Measurements from ENCODE around the gene KRT86. TPM values are rescaled to one million over a fixed set of nuclear protein-coding genes. Genes with fewer than 3 reads are reported as not detected.
"Not testable (repeated sequence)": the region's sequence is repeated elsewhere in the genome, so short reads cannot be mapped to it uniquely, and the experiment has no call there.

Gene KRT86
- total and polyA plus RNA-seq, 12 donors, result 0.61 to 6.2 (median 1.3) TPM; not detected in 2

DNA sequence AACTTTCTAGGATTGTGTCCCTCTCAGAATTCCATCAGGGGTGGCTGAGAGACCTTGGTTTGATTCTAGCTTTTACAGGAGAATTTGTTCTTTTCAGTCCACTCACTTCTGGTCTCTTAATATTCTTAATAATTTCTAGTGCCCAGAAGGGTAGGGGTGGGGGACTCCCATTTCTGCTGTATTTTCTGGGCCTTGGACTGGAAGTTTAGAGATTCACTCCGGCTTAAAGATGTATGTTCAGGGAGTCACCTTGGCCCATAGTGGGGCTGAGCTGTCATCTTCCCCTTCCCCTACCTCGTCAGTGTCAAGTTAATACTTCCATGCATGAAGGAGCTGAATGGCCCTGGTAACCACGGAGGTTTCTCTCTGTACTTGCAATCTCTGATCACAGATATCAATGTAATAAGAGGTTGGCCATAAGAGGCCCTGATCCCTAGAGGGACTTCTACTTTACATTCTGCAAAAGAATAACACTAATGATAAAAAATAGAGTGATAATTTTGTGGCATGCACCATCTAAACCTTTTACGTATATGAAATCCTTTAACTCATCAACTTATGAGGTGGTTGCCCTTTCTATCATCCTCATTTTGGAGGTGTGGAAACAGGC, 10.2 kb downstream of the KRT86 start:
- DNase-seq, result peak in 1 of 7 donors; percentile 8
- no peaks in the 10 kb centered on the region for H3K36me3 ChIP-seq (replicated peaks in 1 of 2)
- H3K9me3 ChIP-seq (replicated peaks in 1 of 3), result no peaks in the 10 kb centered on the region
- intact Hi-C loops (cut with DNase I), result no loop called here
- 60 to 85% (median 76%) methylated on average over 4 of the region's 4 CpGs for WGBS, 4 donors
- H3K4me3 ChIP-seq, result no peak overlapping the region
- H3K4me1 ChIP-seq (replicated peaks in 1 of 2), result no peaks in the 10 kb centered on the region
- H3K27me3 ChIP-seq, result no peaks in the 10 kb centered on the region
- no peak for TF ChIP-seq POLR2A (IDR thresholded peaks at IDR 0.05)
- TF ChIP-seq, protein P1, sequence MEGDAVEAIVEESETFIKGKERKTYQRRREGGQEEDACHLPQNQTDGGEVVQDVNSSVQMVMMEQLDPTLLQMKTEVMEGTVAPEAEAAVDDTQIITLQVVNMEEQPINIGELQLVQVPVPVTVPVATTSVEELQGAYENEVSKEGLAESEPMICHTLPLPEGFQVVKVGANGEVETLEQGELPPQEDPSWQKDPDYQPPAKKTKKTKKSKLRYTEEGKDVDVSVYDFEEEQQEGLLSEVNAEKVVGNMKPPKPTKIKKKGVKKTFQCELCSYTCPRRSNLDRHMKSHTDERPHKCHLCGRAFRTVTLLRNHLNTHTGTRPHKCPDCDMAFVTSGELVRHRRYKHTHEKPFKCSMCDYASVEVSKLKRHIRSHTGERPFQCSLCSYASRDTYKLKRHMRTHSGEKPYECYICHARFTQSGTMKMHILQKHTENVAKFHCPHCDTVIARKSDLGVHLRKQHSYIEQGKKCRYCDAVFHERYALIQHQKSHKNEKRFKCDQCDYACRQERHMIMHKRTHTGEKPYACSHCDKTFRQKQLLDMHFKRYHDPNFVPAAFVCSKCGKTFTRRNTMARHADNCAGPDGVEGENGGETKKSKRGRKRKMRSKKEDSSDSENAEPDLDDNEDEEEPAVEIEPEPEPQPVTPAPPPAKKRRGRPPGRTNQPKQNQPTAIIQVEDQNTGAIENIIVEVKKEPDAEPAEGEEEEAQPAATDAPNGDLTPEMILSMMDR (IDR thresholded peaks at IDR 0.05), result no peak
- no peak overlapping the region for H3K27ac ChIP-seq

DNA sequence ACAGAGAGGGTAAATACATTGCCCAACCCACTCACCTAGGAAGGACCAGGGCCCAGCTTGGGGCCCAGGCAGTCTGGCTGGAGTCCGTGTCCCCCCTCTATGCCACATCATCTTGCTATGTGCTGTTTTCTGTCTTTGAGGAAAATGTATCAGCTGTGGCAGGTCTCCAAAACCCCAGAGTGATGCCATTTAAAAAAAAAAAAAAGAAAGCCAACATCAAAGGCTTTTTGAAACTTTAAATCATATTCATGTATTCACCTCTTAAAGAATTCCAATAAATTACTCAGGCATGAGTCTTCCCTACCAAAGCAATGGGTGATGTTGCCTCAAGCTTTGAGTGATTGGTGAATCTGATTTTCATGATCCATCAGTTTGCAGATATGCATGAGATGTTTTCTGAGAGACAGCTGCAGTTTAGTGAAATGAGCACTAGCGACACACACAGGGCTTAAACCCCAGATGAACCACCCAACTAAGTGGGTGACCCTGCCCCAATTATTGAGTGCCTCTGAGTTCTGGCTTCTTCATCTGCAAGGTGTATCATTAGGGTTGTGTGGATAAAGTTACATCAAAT, 10.8 kb downstream of the KRT86 start:
- H3K9me3 ChIP-seq (replicated peaks in 1 of 3), result no peaks in the 10 kb centered on the region
- no peaks in the 10 kb centered on the region for H3K36me3 ChIP-seq (replicated peaks in 1 of 2)
- intact Hi-C loops (cut with DNase I), result no loop called here
- no peaks in the 10 kb centered on the region for H3K4me1 ChIP-seq (replicated peaks in 1 of 2)
- H3K4me3 ChIP-seq, result no peak overlapping the region
- no peak for TF ChIP-seq POLR2A (IDR thresholded peaks at IDR 0.05)
- TF ChIP-seq, protein P1 (IDR thresholded peaks at IDR 0.05), result no peak
- DNase-seq, result peak in 1 of 7 donors; percentile 2
- no peaks in the 10 kb centered on the region for H3K27me3 ChIP-seq
- 88 to 95% (median 94%) methylated on average over 2 of the region's 2 CpGs for WGBS, 4 donors
- no peak overlapping the region for H3K27ac ChIP-seq

DNA sequence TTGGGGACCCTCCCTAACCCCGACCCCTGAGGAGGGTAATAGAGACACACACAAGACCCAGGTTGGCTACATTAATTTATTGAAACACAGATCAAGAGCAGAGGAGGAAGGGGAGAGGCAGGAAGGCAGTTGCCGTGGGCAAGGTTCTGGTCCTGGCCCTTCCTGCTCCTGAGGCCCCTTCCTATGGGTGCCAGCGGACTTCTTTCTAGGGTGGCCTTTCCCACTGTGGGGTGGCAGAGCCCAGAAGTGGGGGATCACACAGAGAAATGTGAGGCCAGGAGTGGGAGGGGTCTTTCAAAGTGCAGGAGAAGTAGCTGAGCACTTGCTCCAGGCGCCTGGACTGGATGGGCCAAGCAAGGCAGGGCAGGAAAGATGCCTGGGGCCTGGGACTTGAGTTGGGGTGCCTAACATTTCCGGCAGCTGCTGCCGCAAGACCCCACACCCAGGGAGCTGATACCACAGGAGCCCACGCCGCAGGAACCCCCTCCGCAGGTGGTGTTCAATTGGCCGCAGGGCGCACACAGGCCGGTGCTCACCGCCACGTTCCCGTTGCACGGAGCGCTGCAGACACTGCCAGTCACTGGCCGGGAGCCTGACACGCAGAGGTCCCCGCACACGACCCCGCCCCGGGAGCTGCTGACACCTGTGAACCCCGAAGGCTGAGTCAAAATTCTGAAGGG, 11.5 kb downstream of the KRT86 start:
- whole genome bisulfite sequencing, 4 donors, result 81 to 94% (median 90%) methylated on average over 4 to 24 of the region's 24 CpGs
- Histone ChIP-seq H3K9me3 (replicated peaks in 1 of 3) (no peaks in the 10 kb centered on the region), H3K27ac (no peak overlapping the region), H3K27me3 (no peaks in the 10 kb centered on the region), H3K4me3 (no peak overlapping the region), H3K36me3 (replicated peaks in 1 of 2) (no peaks in the 10 kb centered on the region), H3K4me1 (replicated peaks in 1 of 2) (no peaks in the 10 kb centered on the region)
- peak in 1 of 7 donors; percentile 13 for DNase-seq
- intact Hi-C loops (cut with DNase I), result no loop called here
- no peak for TF ChIP-seq POLR2A (IDR thresholded peaks at IDR 0.05)
- TF ChIP-seq, protein P1 (IDR thresholded peaks at IDR 0.05), result no peak

DNA sequence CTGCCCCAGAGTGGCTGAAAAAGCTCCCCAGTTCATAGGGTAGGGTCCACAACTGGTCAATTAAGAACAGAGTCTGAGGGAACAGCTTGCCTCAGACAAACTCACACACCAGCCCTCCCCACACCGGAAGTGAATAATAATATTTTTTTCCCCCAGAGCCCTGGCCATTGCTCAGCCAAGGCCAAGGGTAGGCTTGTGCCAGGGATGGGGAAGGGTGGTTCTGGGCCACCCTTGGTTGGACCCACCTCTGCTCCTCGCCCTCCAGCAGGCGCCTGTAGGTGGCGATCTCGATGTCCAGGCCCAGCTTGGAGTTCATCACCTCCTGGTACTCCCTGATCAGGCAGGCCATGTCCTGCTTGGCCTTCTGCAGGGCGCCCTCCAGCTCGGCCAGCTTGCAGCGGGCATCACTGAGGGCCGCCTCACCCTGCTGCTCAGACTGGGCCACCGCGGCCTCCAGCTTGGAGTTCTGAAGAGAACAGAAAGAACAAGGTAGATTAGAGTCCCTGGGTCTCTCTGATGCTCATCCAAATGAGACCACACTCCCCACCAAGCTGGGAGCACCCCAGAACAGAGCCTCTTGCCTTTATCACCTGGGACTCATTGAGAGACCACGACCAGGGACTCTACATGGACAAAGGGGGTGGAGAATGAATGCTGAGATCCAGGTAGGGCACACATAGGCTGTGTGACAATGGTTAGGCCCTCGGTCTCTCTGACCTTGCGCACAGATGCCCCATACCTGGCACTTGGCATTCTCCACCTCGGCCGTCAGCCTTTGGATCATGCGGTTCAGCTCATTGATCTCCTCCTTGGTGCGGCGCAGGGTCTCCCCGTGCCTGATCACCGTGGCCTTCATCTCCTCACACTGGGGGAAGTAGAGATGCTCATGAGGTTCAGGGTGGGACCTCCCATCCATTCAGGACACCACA, 12.7 kb downstream of the KRT86 start:
- H3K4me1 ChIP-seq (replicated peaks in 1 of 2); H3K27me3 ChIP-seq; intact Hi-C loops (cut with DNase I); H3K27ac ChIP-seq; H3K9me3 ChIP-seq (replicated peaks in 1 of 3); H3K36me3 ChIP-seq (replicated peaks in 1 of 2); H3K4me3 ChIP-seq: not testable (repeated sequence)
- WGBS, 4 donors, result 89 to 97% (median 93%) methylated on average over 11 to 21 of the region's 21 CpGs
- peak in 1 of 7 donors; percentile 6 for DNase-seq

DNA sequence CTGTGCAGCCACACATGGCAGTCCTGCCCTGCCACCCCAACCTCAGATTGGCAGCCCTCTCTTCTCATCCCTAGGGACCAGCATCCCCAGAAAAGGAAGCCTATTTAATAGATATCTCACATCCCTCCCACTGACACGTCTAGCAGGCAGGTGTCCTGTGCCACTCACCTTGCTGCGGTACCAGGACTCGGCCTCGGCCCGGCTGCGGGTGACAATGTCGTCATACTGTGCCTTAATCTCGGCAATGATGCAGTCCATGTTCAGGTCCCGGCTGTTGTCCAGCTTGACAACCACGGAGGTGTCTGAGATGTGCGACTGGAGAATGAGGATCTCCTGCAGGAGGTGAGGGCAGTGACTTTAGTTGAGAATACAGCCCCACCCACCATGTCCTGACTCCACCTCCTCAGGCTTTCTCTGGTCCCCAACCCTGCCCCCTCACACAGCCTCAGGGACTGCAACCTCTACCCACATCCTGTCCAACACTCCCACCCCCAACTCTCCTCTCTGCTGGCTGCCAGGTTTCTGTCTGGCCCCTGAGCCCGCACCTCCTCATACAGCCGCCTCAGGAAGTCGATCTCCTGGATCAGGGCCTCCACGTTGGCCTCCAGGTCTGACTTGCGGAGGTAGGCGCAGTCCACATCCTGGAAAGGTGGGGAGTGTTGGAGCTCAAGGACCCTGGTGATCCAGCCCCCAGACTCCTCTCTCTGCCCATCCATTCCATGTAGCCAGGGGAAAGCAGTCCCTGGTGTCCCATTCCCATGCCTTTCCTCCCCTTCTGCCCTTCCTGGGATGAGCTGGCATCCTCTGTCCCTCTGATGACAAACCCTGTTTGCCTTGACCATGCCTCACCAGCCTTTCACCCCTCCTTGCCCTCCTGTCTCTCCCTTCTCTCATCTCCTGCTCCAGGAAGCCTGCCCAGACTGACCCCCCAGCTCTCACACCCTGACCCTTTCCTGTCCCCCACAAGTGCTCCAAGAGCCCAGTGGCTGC, 13.7 kb downstream of the KRT86 start:
- H3K9me3 ChIP-seq (replicated peaks in 1 of 3); H3K4me1 ChIP-seq (replicated peaks in 1 of 2); H3K36me3 ChIP-seq (replicated peaks in 1 of 2); intact Hi-C loops (cut with DNase I); H3K4me3 ChIP-seq; H3K27me3 ChIP-seq; H3K27ac ChIP-seq: not testable (repeated sequence)
- 81 to 91% (median 86%) methylated on average over 13 to 17 of the region's 17 CpGs for WGBS, 4 donors
- peak in 1 of 7 donors; percentile 13 for DNase-seq

DNA sequence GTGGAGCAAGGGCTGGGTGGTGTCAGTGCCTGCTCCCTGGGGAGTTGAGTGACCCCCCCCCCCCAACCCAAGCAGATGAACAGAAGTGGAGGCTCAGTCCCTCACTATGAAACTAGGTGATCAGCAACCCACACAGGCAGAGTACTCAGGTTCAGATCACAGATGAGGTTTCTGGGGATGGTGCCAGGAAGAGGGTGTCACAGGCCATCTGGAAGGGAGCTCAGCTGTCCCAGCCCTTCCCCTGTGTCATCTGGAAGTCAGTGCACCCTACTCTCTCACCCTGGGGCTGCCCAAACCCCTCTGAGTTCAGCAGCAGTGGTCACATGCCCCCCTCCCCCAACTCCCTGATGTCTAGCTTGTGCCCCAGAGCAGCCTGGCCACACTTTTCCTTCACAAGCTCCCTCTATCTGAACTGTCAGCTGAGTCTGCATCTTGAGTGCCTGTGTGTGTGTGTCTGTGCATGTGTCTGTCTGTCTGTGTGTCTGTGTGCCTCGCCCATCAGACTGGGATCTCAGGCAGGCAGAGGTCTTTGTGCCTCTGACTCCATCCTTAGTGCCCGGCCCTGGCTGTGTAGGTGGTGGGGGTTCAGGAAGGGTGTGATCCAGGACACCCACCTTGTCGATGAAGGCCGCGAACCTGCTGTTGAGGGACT, 16.2 kb downstream of the KRT86 start:
- H3K4me1 ChIP-seq (replicated peaks in 1 of 2); H3K27me3 ChIP-seq; H3K27ac ChIP-seq; H3K9me3 ChIP-seq (replicated peaks in 1 of 3); H3K36me3 ChIP-seq (replicated peaks in 1 of 2); DNase-seq; intact Hi-C loops (cut with DNase I); H3K4me3 ChIP-seq: not testable (repeated sequence)
- WGBS, 4 donors, result no CpG with 5 or more reads among the region's 5 CpGs
